ENCODE results near the gene LRRC4B. TPM values are rescaled to one million over a fixed set of nuclear protein-coding genes. Genes with fewer than 3 reads are reported as not detected.

Gene LRRC4B
- total and polyA plus RNA-seq, 2 of the 13 experiments (the other 11 are each of a cell fraction or from before 2014, with no cell fraction given): not detected

DNA sequence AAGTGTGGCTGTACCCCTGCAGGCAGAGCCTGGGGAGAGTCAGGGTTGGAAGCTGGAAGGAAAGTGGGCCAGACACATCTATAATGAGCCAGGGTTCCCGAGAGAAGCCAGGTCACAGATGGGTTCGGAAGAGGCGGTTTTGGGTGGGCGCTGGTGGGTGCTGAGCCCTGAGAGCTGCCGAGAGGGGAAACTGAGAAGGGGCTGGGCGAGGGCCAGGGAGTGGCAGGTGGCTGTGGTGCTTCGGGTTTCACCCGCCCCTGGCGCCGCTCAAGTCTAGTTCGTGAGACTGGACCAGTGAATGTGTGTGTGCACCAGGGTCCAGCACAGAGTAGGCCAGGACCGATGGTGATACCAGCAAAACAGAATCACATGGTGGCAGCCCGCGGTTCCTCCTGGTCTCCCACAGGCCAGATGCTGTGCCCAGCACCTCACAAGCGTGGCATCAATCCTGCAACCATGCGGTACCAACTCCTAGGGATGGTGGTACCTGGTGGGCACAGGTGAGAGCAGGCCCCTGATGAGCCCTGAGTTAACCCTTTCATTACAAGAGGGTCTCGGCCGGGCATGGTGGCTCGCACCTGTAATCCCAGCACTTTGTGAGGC is 1.8 kb upstream of the LRRC4B start:
- ChIA-PET CTCF (ENCODE audit: low intra/inter-chr PET ratio, low total read pairs) (no interaction called here), POLR2A (no interaction called here)
- Histone ChIP-seq H2AFZ (ENCODE audit: low read length) (no peak overlapping the region), H3K9ac (ENCODE audit: insufficient read depth, low read depth, low read length) (no peak overlapping the region), H3K4me3 (replicated peaks in 1 of 3; ENCODE audit: insufficient read depth in 1 of 3, low read depth in 2 of 3, low read length in 3 of 3) (no peak overlapping the region), H3K4me2 (ENCODE audit: low read depth, low read length) (no peak overlapping the region), H3K27me3 (ENCODE audit: control insufficient read depth in 1 of 2, insufficient read depth in 2 of 2, low read length in 2 of 2) (peaks cover 4 to 39% of the 10 kb centered on the region in 2 experiments; a peak in 4 of 5 replicates), H3K9me3 (ENCODE audit: low read length) (no peaks in the 10 kb centered on the region), H3K36me3 (replicated peaks in 1 of 2; ENCODE audit: control insufficient read depth in 1 of 2, insufficient read depth in 2 of 2, low read length in 2 of 2) (no peaks in the 10 kb centered on the region), H3K4me1 (ENCODE audit: insufficient read depth, low read length) (no peaks in the 10 kb centered on the region), H3K27ac (ENCODE audit: extremely low read length, insufficient read depth, low read length) (no peak overlapping the region), H3K79me2 (ENCODE audit: insufficient read depth, low read length) (no peaks in the 10 kb centered on the region), H4K20me1 (ENCODE audit: insufficient read depth, low read length) (no peaks in the 10 kb centered on the region)
- DNase-seq (ENCODE audit: low spot score) (no peak), ATAC-seq (no peak; the same call in 2 of the 3 replicates), FAIRE-seq (no peak)
- intact Hi-C loops (cut with micrococcal nuclease; ENCODE audit: unreplicated experiment): loop anchor here (10.0 kb wide), 1 partner anchor 1725 kb away; the partner anchor contains the start of gene ZNF480
- 25% methylated on average over 5 of the region's 19 CpGs for WGBS (ENCODE audit: low lambda C conversion rate)
- in situ Hi-C loops (cut with HindIII; ENCODE audit: extremely low pct_ligation_motif_present, low pct_unique_long_range_greater_than_20kb): no loop called here
- TF ChIP-seq, protein P1, sequence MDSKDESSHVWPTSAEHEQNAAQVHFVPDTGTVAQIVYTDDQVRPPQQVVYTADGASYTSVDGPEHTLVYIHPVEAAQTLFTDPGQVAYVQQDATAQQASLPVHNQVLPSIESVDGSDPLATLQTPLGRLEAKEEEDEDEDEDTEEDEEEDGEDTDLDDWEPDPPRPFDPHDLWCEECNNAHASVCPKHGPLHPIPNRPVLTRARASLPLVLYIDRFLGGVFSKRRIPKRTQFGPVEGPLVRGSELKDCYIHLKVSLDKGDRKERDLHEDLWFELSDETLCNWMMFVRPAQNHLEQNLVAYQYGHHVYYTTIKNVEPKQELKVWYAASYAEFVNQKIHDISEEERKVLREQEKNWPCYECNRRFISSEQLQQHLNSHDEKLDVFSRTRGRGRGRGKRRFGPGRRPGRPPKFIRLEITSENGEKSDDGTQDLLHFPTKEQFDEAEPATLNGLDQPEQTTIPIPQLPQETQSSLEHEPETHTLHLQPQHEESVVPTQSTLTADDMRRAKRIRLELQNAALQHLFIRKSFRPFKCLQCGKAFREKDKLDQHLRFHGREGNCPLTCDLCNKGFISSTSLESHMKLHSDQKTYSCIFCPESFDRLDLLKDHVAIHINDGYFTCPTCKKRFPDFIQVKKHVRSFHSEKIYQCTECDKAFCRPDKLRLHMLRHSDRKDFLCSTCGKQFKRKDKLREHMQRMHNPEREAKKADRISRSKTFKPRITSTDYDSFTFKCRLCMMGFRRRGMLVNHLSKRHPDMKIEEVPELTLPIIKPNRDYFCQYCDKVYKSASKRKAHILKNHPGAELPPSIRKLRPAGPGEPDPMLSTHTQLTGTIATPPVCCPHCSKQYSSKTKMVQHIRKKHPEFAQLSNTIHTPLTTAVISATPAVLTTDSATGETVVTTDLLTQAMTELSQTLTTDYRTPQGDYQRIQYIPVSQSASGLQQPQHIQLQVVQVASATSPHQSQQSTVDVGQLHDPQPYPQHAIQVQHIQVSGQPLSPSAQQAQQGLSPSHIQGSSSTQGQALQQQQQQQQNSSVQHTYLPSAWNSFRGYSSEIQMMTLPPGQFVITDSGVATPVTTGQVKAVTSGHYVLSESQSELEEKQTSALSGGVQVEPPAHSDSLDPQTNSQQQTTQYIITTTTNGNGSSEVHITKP (CRISPR knock-in tag; IDR thresholded peaks at IDR 0.05; ENCODE audit: low read depth): no peak
- TF ChIP-seq, protein P2, sequence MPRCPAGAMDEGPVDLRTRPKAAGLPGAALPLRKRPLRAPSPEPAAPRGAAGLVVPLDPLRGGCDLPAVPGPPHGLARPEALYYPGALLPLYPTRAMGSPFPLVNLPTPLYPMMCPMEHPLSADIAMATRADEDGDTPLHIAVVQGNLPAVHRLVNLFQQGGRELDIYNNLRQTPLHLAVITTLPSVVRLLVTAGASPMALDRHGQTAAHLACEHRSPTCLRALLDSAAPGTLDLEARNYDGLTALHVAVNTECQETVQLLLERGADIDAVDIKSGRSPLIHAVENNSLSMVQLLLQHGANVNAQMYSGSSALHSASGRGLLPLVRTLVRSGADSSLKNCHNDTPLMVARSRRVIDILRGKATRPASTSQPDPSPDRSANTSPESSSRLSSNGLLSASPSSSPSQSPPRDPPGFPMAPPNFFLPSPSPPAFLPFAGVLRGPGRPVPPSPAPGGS (CRISPR knock-in tag; IDR thresholded peaks at IDR 0.05): no peak
- TF ChIP-seq, protein P3, sequence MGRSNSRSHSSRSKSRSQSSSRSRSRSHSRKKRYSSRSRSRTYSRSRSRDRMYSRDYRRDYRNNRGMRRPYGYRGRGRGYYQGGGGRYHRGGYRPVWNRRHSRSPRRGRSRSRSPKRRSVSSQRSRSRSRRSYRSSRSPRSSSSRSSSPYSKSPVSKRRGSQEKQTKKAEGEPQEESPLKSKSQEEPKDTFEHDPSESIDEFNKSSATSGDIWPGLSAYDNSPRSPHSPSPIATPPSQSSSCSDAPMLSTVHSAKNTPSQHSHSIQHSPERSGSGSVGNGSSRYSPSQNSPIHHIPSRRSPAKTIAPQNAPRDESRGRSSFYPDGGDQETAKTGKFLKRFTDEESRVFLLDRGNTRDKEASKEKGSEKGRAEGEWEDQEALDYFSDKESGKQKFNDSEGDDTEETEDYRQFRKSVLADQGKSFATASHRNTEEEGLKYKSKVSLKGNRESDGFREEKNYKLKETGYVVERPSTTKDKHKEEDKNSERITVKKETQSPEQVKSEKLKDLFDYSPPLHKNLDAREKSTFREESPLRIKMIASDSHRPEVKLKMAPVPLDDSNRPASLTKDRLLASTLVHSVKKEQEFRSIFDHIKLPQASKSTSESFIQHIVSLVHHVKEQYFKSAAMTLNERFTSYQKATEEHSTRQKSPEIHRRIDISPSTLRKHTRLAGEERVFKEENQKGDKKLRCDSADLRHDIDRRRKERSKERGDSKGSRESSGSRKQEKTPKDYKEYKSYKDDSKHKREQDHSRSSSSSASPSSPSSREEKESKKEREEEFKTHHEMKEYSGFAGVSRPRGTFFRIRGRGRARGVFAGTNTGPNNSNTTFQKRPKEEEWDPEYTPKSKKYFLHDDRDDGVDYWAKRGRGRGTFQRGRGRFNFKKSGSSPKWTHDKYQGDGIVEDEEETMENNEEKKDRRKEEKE (IDR thresholded peaks at IDR 0.05): no peak
- TF ChIP-seq, protein P4, sequence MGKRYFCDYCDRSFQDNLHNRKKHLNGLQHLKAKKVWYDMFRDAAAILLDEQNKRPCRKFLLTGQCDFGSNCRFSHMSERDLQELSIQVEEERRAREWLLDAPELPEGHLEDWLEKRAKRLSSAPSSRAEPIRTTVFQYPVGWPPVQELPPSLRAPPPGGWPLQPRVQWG (CRISPR knock-in tag; IDR thresholded peaks at IDR 0.05; ENCODE audit: borderline replicate concordance, low read depth): no peak
- no peak for TF ChIP-seq ZIK1 (CRISPR knock-in tag; IDR thresholded peaks at IDR 0.05; ENCODE audit: borderline replicate concordance, low read depth)
- no peak for TF ChIP-seq NCOA1 (CRISPR knock-in tag; IDR thresholded peaks at IDR 0.05)
- no TSS peak for BruUV-seq (replicated peaks)

All from HepG2 (cell line).